ENCODE measurements around the gene CTDP1.

Gene CTDP1

DNA sequence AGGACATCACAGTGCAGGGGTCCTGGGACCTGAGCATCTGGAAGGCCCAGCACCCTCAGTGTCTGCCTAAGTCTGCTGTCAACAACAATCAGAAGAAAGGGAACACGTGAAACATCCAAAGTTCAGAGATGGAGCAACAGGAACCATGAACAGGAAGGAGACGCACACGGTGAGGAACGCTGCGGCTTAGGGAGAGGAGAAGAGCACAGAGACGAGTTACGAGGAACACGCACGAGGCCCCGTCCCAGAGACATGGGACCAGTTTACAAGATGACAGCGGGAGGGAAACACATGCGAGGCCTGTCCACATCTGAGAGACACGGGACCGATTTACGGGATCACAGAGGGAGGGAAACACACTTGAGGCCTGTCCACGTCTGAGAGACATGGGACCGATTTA lies 115.2 kb downstream of the CTDP1 start:
- H3K4me1 Mint-ChIP-seq (ENCODE audit: low read depth) = peaks cover 25% of the 10 kb centered on the region
- no peak overlapping the region for H3K27ac Mint-ChIP-seq
- H3K36me3 Mint-ChIP-seq = no peaks in the 10 kb centered on the region
- H3K27me3 Mint-ChIP-seq = peaks cover 48% of the 10 kb centered on the region
- no peak overlapping the region for H3K4me3 Mint-ChIP-seq
- H3K9me3 Mint-ChIP-seq (ENCODE audit: low read depth) = no peaks in the 10 kb centered on the region

DNA sequence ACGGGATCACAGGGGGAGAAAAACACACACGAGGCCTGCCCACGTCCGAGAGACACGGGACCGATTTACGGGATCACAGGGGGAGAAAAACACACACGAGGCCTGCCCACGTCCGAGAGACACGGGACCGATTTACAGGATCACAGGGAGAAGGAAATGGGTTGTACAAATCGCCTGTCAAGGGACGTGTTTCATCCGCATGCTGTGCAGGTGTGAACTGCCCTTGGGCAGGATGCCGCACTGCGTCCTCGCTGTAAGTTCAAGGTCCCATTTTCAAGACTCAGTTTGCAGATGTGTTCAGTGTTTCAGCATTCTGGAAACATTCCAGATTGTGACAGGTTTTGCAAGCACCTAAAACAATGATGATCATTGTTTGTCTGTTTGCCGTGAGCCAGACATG lies 115.8 kb downstream of the CTDP1 start:
- H3K4me1 Mint-ChIP-seq (ENCODE audit: low read depth) = peaks cover 26% of the 10 kb centered on the region
- H3K36me3 Mint-ChIP-seq = no peaks in the 10 kb centered on the region
- no peaks in the 10 kb centered on the region for H3K9me3 Mint-ChIP-seq (ENCODE audit: low read depth)
- peaks cover 45% of the 10 kb centered on the region for H3K27me3 Mint-ChIP-seq
- H3K27ac Mint-ChIP-seq = no peak overlapping the region
- H3K4me3 Mint-ChIP-seq = no peak overlapping the region

DNA sequence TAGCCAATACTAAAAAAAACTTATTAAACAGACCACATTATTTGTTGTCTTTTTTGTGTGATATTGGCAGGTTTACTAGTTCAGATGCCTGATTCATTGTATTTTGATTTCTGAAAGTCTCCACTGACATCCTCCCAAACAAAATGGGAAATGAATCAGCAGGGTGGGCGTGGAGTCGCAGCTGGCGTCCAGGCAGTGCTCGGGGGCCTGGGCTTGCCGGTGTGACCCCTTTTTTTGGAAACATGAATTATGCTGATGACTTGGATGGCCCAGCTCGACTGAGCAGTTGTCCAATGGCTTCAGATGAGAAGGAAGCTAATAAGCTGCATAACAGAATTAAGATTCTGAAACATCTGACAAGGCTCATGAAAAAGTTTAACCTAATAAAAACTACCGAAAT lies 116.4 kb downstream of the CTDP1 start:
- no peaks in the 10 kb centered on the region for H3K9me3 Mint-ChIP-seq (ENCODE audit: low read depth)
- H3K27me3 Mint-ChIP-seq = peaks cover 43% of the 10 kb centered on the region
- H3K4me1 Mint-ChIP-seq (ENCODE audit: low read depth) = peaks cover 24% of the 10 kb centered on the region
- no peaks in the 10 kb centered on the region for H3K36me3 Mint-ChIP-seq
- peak overlapping the region; percentile 46 for H3K4me3 Mint-ChIP-seq
- H3K27ac Mint-ChIP-seq = no peak overlapping the region

DNA sequence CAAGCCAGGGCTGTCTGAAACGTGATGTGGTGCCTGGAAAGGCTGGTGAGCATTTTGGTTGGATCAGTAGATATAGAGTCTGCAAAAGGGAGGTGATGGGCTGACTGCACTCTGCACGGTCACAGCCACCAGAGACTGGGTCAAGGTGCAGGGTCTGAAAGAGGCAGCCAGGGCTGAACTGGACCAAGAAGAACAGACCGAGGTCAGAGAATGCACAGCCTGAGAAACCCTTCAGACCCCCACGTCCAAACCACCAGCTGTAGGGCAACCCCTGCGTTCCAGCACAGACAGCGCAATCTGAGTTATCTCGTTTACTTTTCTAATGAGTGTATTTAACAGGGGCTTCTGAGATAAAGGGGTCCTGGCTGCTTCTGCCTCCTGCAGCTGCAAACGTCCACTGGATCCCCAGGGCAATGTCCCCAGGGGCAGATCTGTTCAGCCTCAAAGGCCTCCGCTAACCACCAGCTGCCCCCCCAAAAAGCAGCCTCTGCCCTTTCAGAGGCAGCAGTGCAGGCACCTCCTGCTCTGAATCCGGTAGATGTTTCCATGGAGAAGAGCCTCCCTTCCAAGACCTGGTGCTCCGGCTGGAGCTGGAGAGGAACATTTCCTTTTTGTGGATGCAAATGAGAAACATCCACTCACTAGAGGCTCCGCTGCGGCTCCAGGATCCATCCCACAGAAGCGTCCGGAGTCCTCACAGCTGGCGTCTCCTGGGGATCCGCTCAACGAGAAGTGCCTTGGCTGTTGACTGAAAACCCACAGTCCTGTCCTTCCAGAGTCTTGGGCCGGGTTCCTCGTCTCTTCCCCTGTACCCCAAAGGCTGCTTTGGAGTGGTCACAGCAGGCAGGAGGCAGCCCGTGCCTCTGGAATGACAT lies 117.2 kb downstream of the CTDP1 start:
- peak overlapping the region; percentile 81 for H3K4me3 Mint-ChIP-seq
- H3K4me1 Mint-ChIP-seq (ENCODE audit: low read depth) = peaks cover 17% of the 10 kb centered on the region
- peaks cover 36% of the 10 kb centered on the region for H3K27me3 Mint-ChIP-seq
- no peak overlapping the region for H3K27ac Mint-ChIP-seq
- H3K9me3 Mint-ChIP-seq (ENCODE audit: low read depth) = no peaks in the 10 kb centered on the region
- no peaks in the 10 kb centered on the region for H3K36me3 Mint-ChIP-seq

GRCh38 chr18:79797518-79798345 lies 118.1 kb downstream of the CTDP1 start, which contains the start of gene KCNG2:
TSS of gene KCNG2 (plus strand) at chr18:79797938. CDS start at chr18:79863668, 65,730 bp downstream.
- Mint-ChIP-seq H3K36me3 (no peaks in the 10 kb centered on the region), H3K4me3 (peak within 1 kb of the TSS; percentile 81), H3K27ac (no peak within 1 kb of the TSS), H3K4me1 (ENCODE audit: low read depth) (peaks cover 14% of the 10 kb centered on the region), H3K9me3 (ENCODE audit: low read depth) (no peaks in the 10 kb centered on the region), H3K27me3 (peaks cover 28% of the 10 kb centered on the region)

DNA sequence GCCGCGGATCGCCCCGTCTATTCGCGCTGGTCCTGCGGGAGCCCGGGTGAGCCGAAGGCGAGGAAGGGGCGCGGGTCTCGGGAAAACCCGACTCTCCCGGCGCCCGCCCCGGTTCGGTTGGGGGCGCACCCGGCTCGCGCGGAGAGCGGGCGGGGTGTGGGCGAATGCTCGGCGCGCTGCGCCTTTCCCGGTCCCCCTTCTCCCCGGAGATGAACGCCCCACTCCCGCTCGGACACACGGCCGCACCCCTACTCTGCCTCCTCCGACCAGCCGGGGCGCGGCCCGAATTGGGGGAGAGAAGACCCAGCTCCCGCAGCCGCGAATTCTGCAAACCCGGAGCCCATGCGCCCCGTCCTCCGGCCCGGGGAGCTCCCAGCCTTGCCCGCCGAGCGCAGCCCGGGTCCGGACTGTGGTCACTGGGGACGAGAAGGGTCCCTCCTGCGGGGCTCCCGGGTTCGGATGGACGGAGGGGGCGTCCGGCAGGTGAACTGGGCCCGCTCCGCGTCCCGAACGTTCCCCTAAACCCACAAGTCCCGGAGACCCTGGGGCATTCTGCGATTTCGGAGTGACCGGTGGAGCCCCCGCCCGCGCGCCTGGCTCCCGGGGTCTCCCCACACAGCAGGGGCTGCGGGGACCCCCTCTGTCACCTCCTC lies 118.9 kb downstream of the CTDP1 start:
- no peaks in the 10 kb centered on the region for H3K36me3 Mint-ChIP-seq
- H3K4me3 Mint-ChIP-seq = peak overlapping the region; percentile 38
- H3K9me3 Mint-ChIP-seq (ENCODE audit: low read depth) = no peaks in the 10 kb centered on the region
- H3K27me3 Mint-ChIP-seq = peaks cover 24% of the 10 kb centered on the region
- peaks cover 14% of the 10 kb centered on the region for H3K4me1 Mint-ChIP-seq (ENCODE audit: low read depth)
- H3K27ac Mint-ChIP-seq = no peak overlapping the region

DNA sequence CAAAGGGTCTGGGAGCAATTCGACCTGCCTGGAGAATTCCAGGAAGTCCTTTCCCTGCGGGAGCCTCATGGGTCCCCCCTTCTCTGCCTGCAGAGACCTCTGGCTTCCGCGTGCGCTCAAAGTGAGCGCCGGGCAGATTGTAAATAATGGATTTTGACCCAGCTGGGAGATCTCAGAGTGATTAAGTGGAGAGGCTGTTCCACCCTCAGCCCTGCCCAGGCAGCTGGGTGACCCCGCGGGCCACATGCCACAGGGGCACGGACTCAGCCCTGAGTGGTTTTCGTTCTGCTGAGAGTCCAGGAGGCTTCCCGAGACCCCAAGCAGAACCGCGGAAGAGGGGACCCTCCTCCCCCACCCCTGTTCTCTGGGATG lies 119.4 kb downstream of the CTDP1 start:
- Mint-ChIP-seq H3K27ac (no peak overlapping the region), H3K27me3 (peaks cover 22% of the 10 kb centered on the region), H3K4me1 (ENCODE audit: low read depth) (peaks cover 14% of the 10 kb centered on the region)

GRCh38 chr18:79799619-79800370 lies 120.2 kb downstream of the CTDP1 start:
- H3K27ac Mint-ChIP-seq = no peak overlapping the region
- H3K4me1 Mint-ChIP-seq (ENCODE audit: low read depth) = peaks cover 16% of the 10 kb centered on the region
- no peaks in the 10 kb centered on the region for H3K36me3 Mint-ChIP-seq
- H3K4me3 Mint-ChIP-seq = peak overlapping the region; percentile 55
- peaks cover 18% of the 10 kb centered on the region for H3K27me3 Mint-ChIP-seq
- no peaks in the 10 kb centered on the region for H3K9me3 Mint-ChIP-seq (ENCODE audit: low read depth)

More for the DNA sequence above, 119.4 kb downstream of the CTDP1 start:
- Mint-ChIP-seq H3K36me3 (no peaks in the 10 kb centered on the region), H3K4me3 (peak overlapping the region; percentile 38), H3K9me3 (ENCODE audit: low read depth) (no peaks in the 10 kb centered on the region)

GRCh38 chr18:79800371-79801180 lies 121.0 kb downstream of the CTDP1 start:
- no peaks in the 10 kb centered on the region for H3K9me3 Mint-ChIP-seq (ENCODE audit: low read depth)
- peaks cover 24% of the 10 kb centered on the region for H3K4me1 Mint-ChIP-seq (ENCODE audit: low read depth)
- peaks cover 15% of the 10 kb centered on the region for H3K27me3 Mint-ChIP-seq
- H3K4me3 Mint-ChIP-seq = peak overlapping the region; percentile 55
- no peak overlapping the region for H3K27ac Mint-ChIP-seq
- H3K36me3 Mint-ChIP-seq = no peaks in the 10 kb centered on the region

GRCh38 chr18:79801217-79801616 lies 121.6 kb downstream of the CTDP1 start:
- H3K4me1 Mint-ChIP-seq (ENCODE audit: low read depth) = peaks cover 26% of the 10 kb centered on the region
- no peaks in the 10 kb centered on the region for H3K9me3 Mint-ChIP-seq (ENCODE audit: low read depth)
- H3K4me3 Mint-ChIP-seq = no peak overlapping the region
- peaks cover 15% of the 10 kb centered on the region for H3K27me3 Mint-ChIP-seq
- no peaks in the 10 kb centered on the region for H3K36me3 Mint-ChIP-seq
- H3K27ac Mint-ChIP-seq = no peak overlapping the region

GRCh38 chr18:79801641-79802040 lies 122.0 kb downstream of the CTDP1 start:
- no peaks in the 10 kb centered on the region for H3K9me3 Mint-ChIP-seq (ENCODE audit: low read depth)
- H3K27ac Mint-ChIP-seq = no peak overlapping the region
- H3K27me3 Mint-ChIP-seq = peaks cover 11% of the 10 kb centered on the region
- peaks cover 26% of the 10 kb centered on the region for H3K4me1 Mint-ChIP-seq (ENCODE audit: low read depth)
- H3K36me3 Mint-ChIP-seq = no peaks in the 10 kb centered on the region
- H3K4me3 Mint-ChIP-seq = no peak overlapping the region

DNA sequence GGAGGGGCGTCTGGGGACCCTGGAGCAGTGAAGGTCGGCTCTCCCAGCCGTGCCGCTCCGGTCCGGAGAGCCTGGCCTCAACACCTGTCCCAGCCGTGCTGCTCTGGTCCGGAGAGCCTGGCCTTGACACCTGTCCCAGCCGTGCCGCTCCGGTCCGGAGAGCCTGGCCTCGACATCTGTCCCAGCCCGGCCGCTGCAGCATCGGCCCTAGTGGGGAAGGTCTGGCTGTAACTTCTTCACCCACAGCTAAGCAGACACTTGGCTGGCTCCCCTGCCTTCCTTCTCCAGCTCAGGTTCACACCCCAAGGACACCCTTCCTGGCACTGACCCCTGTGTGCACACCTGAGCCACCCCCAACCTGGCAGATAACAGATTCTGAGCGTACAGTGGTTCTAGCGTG lies 122.7 kb downstream of the CTDP1 start:
- Mint-ChIP-seq H3K4me1 (ENCODE audit: low read depth) (peaks cover 25% of the 10 kb centered on the region), H3K9me3 (ENCODE audit: low read depth) (no peaks in the 10 kb centered on the region), H3K4me3 (no peak overlapping the region), H3K27ac (no peak overlapping the region), H3K36me3 (no peaks in the 10 kb centered on the region), H3K27me3 (peaks cover 9% of the 10 kb centered on the region)

GRCh38 chr18:79803611-79804051 lies 124.0 kb downstream of the CTDP1 start:
- H3K36me3 Mint-ChIP-seq = no peaks in the 10 kb centered on the region
- peaks cover 7% of the 10 kb centered on the region for H3K27me3 Mint-ChIP-seq
- H3K9me3 Mint-ChIP-seq (ENCODE audit: low read depth) = no peaks in the 10 kb centered on the region
- no peak overlapping the region for H3K4me3 Mint-ChIP-seq
- H3K27ac Mint-ChIP-seq = no peak overlapping the region
- H3K4me1 Mint-ChIP-seq (ENCODE audit: low read depth) = peaks cover 23% of the 10 kb centered on the region

Data from activated naive CD8-positive, alpha-beta T cell (primary cell).